ENCODE results near the gene COMTD1.
A peak's percentile ranks its signal among the peaks of the same experiment; 100 is the strongest.
"Not testable (repeated sequence)": the region's sequence is repeated elsewhere in the genome, so short reads cannot be mapped to it uniquely, and the experiment has no call there.

The COMTD1 gene

DNA sequence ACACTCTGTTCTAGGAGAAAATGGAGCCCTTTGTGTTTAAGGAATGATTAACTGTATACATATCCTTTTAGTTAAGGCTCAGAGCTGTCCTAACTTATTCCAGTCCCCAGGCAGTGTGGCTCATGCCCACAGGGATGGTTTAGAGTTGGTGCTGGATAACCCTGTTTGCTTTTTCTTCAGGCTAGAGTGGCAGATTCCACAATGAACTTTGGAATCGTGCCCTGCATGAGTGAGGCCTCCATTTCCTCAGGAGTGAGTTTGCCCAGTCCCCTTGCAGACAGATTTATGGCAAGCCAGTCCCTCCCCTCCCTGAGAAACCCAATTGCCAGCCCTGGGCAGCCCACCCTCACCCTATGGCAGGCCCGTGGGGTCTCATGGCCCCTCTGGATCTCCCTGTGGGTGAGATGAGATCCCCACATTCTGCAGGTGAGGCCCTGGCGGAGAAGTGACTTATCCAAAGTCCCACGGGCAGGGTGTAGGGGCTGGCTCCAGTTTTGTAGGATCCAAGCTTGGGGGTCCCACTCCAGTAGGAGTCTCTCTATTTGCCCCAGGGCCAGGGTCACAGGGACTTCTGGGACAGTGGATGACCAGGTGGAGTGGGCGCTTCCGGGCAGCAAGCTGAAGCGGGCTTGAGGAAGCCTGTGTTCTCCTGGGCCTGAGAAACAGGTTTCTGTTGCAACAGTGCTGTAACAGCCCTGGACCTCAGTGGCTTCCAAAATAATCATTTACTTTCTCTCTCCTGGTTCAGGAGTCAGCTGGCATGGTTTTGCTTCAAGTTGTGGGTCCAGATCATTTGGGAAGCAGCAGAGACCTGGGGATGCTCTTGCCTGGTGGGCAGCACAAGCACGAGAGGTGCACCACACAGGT is 9.0 kb upstream of the COMTD1 start:
- no peak for DNase-seq

GRCh38 chr10:75243426-75243825 is 7.7 kb upstream of the COMTD1 start:
- no peak for DNase-seq

DNA sequence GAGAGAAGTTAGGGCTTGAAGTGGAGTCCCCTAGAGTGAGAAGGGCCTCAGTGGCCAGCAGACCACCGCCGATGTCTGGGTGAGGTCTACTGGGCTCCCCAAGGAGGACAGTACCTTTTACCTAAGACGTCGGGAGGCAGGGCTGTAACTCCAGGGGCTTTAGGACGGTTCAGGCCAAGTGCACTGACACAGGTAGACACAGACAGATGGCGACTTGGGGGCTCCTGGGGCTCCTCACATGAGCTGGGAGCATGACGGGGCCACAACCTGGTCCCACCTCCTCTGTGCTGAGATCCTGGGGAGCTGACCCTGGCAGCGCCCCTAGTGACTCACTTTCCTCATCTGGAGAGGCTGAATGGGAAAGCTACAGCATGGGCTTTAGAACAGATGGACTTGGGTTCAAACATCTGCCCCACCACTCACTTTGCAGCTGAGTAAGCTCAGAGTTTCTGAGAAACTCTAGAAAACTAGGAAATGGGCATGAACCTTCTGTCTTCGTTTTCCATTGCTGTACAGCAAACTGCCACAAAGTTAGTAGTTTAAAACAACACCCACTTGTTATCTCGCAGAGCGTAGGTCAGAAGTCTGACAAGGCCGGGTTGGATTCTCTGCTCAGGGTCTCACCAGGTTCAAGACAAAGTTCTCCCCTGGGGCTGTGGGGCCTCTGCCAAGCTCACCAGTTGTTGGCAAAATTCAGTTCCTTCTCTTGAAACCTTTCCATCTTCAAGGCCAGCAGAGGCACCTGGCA is 4.7 kb upstream of the COMTD1 start:
- no peak for DNase-seq

GRCh38 chr10:75239096-75239790 is 3.5 kb upstream of the COMTD1 start:
- DNase-seq: no peak

DNA sequence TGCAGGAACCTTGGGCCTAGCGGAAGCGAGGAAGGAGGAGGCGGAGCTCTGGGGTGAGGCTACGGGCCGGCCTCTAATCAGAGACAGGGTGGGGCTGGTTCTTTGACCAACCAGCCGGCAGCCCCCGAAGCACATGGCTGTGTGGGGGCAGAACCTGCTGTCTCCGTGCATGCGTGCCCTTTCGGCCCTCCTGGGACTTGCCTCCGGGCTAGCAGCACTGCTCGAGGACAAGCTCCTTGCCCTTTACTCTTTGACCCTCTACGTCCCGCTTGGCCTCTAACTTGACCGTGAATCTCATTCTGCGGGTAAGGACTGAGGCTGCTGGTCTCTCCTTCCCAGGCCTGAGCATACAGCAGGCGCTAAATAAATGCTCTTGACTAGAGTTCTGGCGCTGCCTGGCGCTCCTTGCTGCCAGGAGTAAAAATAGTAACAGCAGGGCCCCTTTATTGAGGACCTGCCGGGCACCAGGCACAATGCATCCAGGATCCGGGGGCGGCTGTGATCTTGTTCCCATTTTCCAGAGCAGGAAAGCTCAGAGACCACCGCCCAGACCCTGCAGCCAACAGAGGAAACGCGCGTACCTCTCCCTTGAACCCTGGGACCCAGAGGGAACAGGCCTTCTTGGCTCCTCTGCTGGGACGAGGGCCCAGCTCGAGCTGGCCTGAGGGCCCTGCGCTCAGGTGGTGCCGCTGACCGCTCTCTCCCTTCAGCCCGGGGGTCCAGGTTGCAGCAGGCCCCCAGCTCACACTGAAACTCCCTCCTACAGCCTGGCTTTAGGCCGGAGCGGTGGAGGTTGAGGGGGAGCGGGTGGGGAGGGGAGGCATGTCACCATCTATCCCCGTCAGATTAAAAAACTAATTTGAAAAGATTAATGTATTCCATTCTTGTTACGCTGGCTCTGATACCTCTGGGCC is 2.7 kb upstream of the COMTD1 start:
- DNase-seq: no peak

DNA sequence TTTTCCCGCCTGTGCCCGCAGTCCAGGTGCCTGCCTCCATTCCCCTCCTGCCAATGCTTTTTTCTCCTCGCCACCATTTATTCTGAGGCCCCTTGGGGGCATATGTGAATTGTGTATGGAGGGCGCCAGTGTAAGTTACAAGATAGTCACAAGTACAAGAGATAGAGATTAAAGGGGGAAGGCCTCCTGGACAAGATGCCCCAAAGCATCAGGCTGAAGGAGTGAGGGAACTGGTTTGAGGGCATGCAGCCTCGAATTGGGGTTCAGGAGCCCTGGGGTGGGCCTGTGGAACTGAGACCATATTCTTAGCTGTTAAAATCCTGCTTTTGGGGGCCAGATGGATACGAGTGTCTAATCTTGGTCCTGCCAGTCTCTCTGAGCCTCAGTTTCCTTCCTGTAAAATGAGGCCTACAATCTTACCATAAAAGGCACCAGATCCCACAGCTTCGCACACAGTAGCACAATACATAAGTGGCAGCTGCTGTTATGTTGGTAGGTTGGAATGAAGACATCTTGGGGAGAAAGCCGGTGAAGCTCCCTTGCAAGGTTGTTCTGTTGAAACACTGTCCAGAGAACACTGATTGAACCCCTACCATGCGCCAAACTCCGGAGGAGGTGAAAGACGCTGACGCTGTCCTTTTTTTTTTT is 545 bp upstream of the COMTD1 start:
- DNase-seq: no peak

GRCh38 chr10:75234683-75235374 is 928 bp downstream of the COMTD1 start:
- no peak for DNase-seq

DNA sequence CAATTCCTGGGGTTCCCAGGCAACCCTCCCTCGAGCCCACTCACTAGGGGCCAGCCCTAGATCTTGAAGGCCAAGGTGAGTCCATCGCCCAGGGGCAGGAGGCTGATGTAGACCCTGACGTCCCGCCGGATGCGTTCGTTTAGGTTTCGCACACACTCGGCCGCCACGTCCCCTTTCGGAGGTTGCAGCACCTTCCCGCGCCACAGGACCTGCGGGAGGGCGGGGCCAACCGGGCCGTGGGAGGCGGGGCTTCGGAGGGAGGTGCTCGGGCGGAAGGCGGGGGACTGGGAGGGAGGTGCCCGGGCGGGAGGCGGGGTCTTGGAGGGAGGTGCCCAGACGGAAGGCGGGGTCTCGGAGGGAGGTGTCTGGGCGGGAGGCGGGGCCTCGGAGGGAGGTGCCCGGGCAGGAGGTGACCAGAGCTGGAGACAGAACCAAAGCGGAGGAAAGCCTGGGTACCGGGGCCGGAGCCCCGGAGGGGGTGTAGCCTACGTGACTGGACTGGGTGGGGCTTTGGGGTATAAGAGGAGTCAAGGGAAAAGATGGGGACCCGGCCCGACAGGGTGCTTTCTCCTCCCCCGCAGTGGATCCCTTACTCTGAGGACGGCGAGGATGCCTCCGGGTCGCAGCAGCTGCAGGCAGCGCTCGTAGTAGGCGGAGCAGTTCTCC is 1.6 kb downstream of the COMTD1 start:
- peak; percentile 97 for DNase-seq

- no peak for DNase-seq
Observed at GRCh38 chr10:75233444-75234016, 2.2 kb downstream of the COMTD1 start.

GRCh38 chr10:75231672-75232581 is 3.8 kb downstream of the COMTD1 start:
- DNase-seq: no peak

GRCh38 chr10:75230600-75231038 is 5.1 kb downstream of the COMTD1 start:
- peak; percentile 91 for DNase-seq

DNA sequence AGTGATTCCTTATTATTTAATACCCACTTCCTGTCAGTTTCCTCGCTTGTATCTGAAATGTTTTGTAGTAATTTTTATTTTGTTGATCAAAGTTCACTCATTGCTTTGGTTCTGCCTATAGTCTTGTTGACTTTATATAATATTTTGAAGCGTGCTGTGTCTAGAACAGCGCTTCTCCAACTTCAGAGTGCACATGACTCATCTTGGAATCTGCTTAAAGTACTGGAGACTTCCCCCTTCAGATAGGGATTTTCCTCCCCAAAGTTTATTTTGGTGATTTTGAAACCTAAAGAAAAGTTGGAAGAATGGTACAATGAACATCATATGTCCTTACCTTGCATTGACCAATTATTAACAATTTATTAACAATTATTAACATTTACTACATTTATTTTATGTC is 5.8 kb downstream of the COMTD1 start:
- DNase-seq: no peak

GRCh38 chr10:75228834-75229233 is 6.9 kb downstream of the COMTD1 start:
- no peak for DNase-seq

DNA sequence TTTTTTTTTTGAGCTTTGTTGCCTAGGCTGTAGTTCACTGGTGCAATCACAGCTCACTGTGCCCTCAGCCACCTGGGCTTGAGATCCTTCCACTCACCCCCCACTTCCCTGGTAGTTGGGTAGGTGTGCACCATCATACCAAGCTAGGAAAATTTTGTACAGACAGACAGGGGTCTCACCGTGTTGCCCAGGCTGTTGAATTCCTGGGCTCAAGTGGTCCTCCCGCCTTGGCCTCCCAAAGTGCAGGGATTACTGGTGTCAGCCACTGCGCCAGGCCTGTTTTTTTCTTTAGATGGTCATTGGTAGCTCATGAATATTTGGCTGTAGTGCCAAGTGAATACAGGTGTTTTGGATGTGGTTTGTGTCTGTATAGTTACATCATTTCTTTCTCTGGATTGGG is 7.5 kb downstream of the COMTD1 start:
- DNase-seq: no peak

DNA sequence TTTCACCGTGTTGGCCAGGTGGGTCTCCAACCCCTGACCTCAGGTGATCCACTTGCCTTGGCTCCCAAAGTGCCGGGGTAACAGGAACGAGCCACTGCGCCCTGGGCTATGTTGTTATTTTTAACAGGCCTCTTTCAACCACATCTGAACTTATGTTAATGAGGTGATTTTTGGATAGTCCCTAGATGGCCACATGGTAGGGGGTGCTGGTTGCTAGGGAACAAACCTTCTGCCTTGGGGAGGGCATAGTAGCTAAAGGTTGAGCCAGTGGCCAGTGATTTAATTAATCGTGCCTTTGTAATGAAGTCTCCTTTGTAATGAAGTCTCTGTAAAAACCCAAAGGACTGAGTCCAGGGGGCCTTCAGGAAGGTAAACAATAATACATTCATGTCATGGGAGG is 9.1 kb downstream of the COMTD1 start:
- no peak for DNase-seq

GRCh38 chr10:75226095-75226494 is 9.7 kb downstream of the COMTD1 start:
- DNase-seq: no peak

DNA sequence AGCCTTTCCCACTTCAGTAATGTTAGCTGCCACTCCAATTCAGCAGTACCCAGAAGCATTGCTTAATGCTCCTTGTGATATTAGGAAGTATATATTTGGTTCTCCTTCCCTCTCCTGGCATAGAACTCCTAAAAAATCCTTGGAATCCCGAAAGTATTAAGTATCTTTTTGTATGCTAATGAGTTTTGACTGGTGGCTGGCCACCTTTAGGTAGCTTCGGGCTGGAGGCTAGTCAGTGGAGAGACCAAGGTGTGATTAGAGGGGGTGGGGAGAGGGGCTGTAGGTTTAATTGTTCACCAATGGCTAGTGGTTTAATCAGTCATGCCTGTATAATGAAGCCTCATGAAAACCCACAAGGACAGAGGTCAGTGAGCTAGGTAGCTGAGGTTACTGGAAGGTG is 12.2 kb downstream of the COMTD1 start:
- no peak for DNase-seq

DNA sequence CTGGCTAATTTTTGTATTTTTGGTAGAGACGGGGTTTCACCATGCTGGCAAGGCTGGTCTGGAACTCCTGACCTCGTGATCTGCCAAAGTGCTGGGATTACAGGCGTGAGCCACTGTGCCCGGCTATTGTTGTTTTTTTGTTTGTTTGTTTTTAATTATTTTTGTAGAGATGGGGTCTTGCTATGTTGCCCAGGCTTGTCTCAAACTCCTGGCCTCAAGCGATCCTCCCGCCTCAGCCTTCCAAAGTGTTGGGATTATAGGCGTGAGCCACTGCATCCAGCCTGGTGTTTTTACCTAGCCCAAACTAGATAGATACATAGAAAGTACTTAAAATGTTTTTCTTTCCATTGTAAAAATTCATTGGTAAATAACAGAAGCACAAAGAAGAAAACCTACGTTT is 14.3 kb downstream of the COMTD1 start:
- not testable (repeated sequence) for DNase-seq

DNA sequence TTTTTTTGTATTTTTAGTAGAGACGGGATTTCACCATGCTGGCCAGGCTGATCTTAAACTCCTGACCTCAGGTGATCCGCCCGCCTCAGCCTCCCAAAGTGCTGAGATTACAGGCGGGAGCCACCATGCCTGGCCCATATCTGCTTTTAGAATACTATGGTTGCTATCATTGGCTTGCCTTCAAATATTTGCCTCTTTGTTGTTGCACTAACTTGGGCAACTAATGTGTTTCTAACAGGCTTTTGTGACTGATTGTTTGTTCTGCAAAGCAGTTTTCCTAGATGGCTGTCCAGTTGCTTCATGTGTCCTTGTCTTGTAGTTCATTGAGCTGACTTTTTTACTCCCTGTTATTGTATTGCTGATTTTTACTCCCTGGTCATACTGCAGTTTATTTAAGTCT is 15.5 kb downstream of the COMTD1 start:
- DNase-seq: no peak
